ENCODE measurements around the gene GFOD1. TPM values are rescaled to one million over a fixed set of nuclear protein-coding genes. Genes with fewer than 3 reads are reported as not detected.
A peak's percentile ranks its signal among the peaks of the same experiment; 100 is the strongest.

GFOD1 gene
- total RNA-seq, 1 donor from 2014 or later = 33.7 TPM

GRCh38 chr6:13372688-13373487, 114.5 kb downstream of the GFOD1 start:
- ATAC-seq (no peak), DNase-seq (no peak)
- intact Hi-C loops (cut with micrococcal nuclease) = no loop called here

DNA sequence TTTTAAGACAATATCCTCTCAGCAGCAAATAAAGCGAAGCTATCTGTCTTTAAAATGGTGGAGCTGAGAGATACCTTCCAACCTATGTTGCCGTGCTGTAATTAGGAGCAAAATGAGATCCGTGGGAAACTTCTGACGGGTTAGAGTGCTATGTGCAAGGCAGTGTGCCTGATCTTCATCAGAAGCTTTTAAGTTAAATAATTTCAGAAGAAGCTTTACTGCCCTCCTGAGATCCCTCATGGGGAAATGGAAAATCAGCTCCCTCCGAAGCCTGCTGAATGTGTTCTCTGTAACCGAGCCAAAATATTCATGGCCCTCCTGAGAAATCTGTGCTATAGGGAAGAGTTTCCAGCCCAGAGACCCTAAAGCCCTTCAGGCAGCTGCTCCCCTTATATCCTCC, 115.3 kb downstream of the GFOD1 start:
- ATAC-seq (no peak), DNase-seq (no peak)
- intact Hi-C loops (cut with micrococcal nuclease) = no loop called here

- intact Hi-C loops (cut with micrococcal nuclease) = no loop called here
- DNase-seq (no peak), ATAC-seq (peak; percentile 31)
These were observed 115.9 kb downstream of the GFOD1 start for GRCh38 chr6:13371421-13372072.

DNA sequence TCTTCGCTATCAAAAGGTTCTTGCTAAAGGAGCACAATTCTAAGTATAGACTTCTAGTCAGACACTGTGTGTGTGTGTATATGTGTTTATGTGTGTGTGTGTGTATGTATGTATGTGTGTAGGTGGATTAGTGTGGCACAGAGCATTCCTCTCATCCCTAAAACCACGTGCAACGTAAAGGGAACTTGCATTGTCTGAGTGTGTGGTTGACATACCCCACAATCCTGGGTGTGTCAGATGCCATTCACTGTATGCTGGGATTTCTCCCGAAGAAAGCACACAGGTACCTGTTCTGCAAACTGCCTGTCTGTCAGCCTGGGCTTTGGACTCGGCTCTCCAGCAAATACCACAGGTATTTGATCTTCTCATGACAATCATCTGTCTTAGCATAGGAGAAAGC, 116.8 kb downstream of the GFOD1 start:
- intact Hi-C loops (cut with micrococcal nuclease) = no loop called here

DNA sequence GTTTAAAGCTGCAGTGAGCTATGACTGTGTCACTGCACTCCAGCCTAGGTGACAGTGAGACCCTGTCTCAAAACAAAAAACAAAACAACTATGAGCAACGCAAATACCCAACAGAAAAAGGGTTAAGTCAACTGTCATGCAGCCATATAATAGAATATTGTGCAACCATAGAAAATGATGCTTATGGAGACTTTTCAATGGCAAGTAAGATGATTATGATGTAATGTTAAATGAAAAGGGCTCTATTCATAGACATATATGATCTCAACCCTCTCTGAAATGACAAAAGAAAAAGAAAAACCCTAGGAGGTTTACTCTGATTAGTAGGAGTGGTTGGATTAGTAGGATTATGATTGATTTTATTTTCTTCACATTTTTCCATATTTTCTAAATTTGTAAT, 117.8 kb downstream of the GFOD1 start:
- intact Hi-C loops (cut with micrococcal nuclease) = no loop called here

More for the DNA sequence above, 116.8 kb downstream of the GFOD1 start:
- no peak for DNase-seq
- ATAC-seq = no peak

GRCh38 chr6:13368731-13369115, 118.7 kb downstream of the GFOD1 start:
- ATAC-seq = no peak
- DNase-seq = no peak
- intact Hi-C loops (cut with micrococcal nuclease) = no loop called here

More for the DNA sequence above, 117.8 kb downstream of the GFOD1 start:
- DNase-seq (no peak), ATAC-seq (no peak)

DNA sequence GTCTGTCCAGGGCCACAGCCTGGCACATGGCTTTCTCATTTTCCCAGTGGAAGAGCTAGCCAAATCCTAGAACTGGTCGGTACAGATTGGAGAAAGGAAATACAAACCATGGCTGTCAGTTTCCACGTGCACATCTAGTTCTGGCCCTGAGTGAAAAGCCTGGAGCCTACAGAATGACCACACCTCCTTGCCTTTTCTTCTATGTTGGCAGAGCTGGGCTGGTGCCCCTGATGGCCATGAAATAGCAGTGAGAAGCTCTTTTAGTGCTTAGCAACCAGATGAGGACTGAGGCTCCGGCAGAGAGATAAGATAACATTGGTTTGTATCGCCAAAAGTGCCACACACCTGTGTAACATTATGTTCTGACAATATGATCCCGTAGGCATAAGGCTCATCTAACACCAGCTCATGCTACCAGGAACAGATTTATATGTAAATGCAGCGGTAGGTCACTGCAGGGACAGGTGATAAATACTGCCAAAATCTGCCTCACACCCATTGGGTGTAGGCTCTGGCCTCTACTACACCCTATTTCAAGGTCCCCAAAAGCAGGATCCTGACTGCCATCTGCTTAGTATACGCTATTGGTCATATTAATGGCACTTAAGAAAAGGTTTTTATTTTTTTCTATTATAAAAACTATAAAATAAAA, 119.2 kb downstream of the GFOD1 start:
- DNase-seq (no peak), ATAC-seq (peak; percentile 64)
- intact Hi-C loops (cut with micrococcal nuclease) = no loop called here

DNA sequence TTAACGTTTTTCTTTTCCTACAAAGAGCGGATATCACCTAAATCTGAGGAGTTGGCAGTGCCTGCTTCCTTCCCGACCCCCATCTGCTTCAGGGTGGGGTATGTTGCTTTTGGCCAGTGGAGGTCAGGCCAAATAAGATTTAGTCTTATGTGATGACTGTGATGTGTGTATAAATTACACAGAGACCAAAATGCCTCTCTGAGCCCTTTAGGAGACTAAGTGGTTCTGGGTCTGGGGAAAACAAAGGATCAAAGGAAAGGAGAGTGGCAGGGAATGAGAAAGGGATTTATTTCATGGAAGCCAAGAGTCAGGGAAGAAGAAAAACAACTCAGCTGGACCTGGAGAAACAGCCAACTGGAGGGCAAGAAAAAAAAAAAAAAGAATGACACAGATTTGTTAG, 120.0 kb downstream of the GFOD1 start:
- no peak for DNase-seq
- intact Hi-C loops (cut with micrococcal nuclease) = no loop called here
- ATAC-seq = no peak

- DNase-seq = no peak
- no peak for ATAC-seq
- intact Hi-C loops (cut with micrococcal nuclease) = no loop called here
These were observed 122.1 kb downstream of the GFOD1 start for GRCh38 chr6:13365320-13365719.

- intact Hi-C loops (cut with micrococcal nuclease) = no loop called here
- no peak for ATAC-seq
- DNase-seq = no peak
These were observed 122.6 kb downstream of the GFOD1 start for GRCh38 chr6:13364842-13365241.

- intact Hi-C loops (cut with micrococcal nuclease) = no loop called here
- no peak for DNase-seq
- ATAC-seq = no peak
These were observed 125.0 kb downstream of the GFOD1 start for GRCh38 chr6:13362412-13362811.

- ATAC-seq = peak; percentile 92
- intact Hi-C loops (cut with micrococcal nuclease) = no loop called here
These were observed 126.5 kb downstream of the GFOD1 start for GRCh38 chr6:13360671-13361540.

GRCh38 chr6:13359287-13359686, 128.1 kb downstream of the GFOD1 start:
- no peak for DNase-seq
- peak; percentile 9 for ATAC-seq
- intact Hi-C loops (cut with micrococcal nuclease) = no loop called here

More at GRCh38 chr6:13360671-13361540, 126.5 kb downstream of the GFOD1 start:
- DNase-seq = peak; percentile 71

DNA sequence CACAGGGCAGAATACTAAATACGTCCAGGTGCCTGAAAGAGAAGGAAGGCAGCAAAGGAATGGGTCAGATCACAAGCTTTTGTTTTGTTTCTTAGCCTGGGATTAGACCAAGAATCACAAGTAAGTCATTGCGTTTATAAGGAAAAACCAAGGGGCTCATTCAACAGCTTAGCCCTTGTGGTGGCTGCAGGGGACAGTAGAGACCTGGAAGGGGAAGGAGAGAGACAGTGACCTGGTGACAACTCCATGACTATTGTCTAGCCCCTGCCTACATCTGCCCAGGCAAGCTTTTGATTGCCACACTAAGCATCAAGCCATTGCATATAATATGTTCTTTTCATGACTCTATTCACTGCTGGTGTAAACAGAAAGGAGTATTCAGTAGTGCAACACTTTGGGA, 128.9 kb downstream of the GFOD1 start:
- no peak for ATAC-seq
- intact Hi-C loops (cut with micrococcal nuclease) = no loop called here
- no peak for DNase-seq

DNA sequence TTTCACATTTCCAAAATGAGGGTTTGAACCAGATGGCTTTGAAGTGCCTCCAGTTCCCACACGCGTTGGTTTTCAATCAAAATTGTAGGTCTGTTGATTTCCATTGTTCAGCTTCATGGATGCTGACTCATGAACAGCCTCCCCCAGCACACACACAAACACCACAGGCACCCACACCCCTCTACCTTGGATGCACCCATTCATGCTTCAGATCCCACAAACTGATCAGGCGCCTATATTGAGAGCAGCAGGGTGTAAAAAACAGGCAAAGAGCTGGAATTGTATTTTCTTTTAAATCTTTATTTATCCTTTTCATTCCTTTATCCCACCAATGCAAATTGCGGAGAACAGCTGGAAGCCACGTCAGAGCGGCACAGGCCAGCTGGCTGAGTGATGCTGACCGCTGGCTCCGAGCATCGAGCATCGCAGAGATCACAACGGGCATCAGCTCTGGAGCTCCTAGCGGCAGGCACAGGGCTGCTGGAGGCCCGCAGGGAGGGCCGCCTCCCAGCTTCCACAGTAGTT, 129.8 kb downstream of the GFOD1 start:
- DNase-seq (peak; percentile 63), ATAC-seq (no peak)
- intact Hi-C loops (cut with micrococcal nuclease) = no loop called here

DNA sequence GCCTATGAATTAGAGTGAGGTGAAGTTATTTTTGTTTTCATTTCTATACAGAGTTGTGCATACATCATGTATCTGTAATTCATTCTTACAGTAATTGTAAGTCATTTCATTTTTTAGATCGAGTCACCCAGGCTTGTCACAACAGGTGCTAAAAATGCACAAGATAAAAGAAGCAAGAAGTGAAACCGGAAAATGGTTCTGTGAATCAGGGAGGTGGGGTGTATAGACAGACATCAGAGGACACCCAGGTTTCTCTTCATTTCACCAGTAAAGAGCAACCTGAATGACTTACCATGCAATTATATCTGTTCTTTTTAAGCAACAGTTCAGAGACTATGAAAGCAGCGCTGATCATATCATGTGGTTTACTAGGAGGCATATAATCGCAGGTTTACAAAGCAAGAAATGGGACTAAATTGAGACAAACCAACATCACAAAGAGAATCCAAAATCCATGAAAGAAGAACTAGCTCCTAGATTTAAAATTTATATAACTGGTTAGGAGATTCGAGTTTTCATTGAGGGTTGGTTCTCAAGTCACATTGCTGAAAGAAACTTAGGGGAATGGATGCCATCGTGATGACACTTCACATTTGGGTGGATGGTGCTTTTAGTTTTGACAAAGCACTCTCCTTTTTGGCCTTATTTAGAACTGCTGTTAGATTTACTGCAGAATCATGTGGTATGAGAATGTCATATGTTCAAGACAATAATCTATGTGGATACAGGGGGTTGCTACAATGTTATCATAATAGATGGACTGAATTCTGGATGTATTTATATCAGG, 131.2 kb downstream of the GFOD1 start:
- intact Hi-C loops (cut with micrococcal nuclease) = no loop called here
- DNase-seq = no peak
- ATAC-seq = no peak

DNA sequence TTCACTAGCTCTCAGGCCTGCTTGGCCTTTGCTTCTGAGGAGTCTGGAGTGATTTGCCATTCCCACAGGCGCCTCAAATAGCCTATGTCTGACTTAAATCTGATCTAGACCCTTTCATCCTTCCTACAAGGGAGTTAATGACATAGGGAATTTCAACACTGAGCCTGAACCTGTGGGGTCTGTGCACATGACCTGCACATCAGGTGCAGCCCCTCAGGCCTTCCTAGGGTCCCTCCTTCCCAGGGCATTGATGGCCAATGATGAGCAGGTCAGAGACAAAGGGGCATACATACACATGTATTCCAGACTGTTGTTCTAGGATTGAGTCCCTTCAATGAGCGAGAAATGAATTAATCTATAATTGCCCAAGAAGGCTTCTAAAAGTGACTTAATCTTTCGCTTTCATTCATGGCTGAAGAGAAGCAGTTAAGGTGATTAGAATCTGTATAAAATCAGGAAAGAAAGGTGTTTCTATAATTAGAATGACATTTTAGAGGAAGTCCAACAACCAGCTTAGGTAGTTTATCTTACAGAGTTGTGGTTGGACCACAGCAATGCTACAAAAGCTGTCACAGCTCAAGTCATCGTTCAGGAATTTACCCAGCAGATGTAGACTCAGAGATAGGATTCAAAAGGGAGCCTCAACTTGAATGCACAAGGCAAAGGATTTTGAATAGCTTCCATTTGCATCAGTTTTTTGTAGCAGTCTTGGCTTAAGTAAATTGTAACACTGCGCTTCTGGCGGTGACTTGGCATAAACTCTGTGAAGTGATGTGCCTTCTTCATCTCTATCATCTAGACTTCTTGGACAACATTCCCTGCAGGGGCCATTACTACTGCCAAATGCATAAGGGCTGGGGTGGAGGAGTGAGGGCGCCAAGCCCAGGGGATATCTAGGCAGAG, 132.1 kb downstream of the GFOD1 start:
- DNase-seq (no peak), ATAC-seq (peak; percentile 59)
- intact Hi-C loops (cut with micrococcal nuclease) = no loop called here

Measured in left ventricle myocardium superior (tissue), 1 donor.